ENCODE measurements around the gene GNPAT.

DNA sequence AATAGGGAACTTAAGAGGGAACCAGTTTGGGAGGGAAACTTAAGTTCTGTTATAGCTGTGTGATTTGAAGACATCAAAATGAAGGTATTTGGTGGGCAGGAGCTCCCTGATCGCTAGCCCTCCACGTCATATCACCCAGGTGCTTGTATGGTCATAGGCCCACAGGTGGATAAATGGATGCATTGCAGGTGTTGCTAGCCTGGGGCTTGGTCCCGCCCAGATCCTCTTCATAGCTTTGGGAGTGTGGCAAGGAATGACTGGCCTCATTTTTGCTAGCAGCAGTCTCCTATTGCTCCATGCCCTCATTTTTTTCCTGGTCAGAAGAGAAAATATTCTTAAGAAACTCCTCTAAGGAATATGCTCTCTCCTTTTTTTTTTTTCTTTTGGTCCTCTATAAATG, 11.3 kb downstream of the GNPAT start:
- TF ChIP-seq POLR2A (IDR thresholded peaks at IDR 0.05; ENCODE audit: low read length) (no peak), GATA1 (IDR thresholded peaks at IDR 0.05; ENCODE audit: low read depth, low read length) (no peak)

Data from erythroblast (primary cell).